Duodenal mucosa (tissue), 2 donors: ENCODE data around the gene NXPH2.

ENCODE experiments used
- H3K27ac ChIP-seq: one replicate; pipeline ENCODE4 v1.7.0; 2013; ENCODE audit warnings: low read depth, low read length
- H3K27me3 ChIP-seq, 2 donors: one replicate each; pipeline ENCODE4 v1.7.0; 2013; ENCODE audit warnings: low read length in 2 of 2, control low read depth in 1 of 2; ENCODE audit not compliant: insufficient read depth in 2 of 2, control insufficient read depth in 1 of 2
- H3K36me3 ChIP-seq, 2 donors: one replicate each; pipeline ENCODE4 v1.7.0; 2013; ENCODE audit warnings: low read length in 2 of 2, control low read depth in 1 of 2; ENCODE audit not compliant: insufficient read depth in 2 of 2, control insufficient read depth in 1 of 2
- H3K4me1 ChIP-seq, 2 donors: one replicate each; pipeline ENCODE4 v1.7.0; 2013; ENCODE audit warnings: low read length in 2 of 2, control low read depth in 1 of 2; ENCODE audit not compliant: insufficient read depth in 2 of 2, control insufficient read depth in 1 of 2
- H3K4me3 ChIP-seq, 2 donors: one replicate each; pipeline ENCODE4 v1.7.0; 2013; ENCODE audit warnings: low read length in 2 of 2, low read depth in 1 of 2
- H3K9ac ChIP-seq, 2 donors: one replicate each; pipeline ENCODE4 v1.7.0; 2013; ENCODE audit warnings: low read length in 2 of 2, low read depth in 1 of 2
- H3K9me3 ChIP-seq, 2 donors: one replicate each; pipeline ENCODE4 v1.7.0; 2013; ENCODE audit warnings: low read length in 2 of 2, control low read depth in 1 of 2; ENCODE audit not compliant: control insufficient read depth in 1 of 2

The NXPH2 gene

DNA sequence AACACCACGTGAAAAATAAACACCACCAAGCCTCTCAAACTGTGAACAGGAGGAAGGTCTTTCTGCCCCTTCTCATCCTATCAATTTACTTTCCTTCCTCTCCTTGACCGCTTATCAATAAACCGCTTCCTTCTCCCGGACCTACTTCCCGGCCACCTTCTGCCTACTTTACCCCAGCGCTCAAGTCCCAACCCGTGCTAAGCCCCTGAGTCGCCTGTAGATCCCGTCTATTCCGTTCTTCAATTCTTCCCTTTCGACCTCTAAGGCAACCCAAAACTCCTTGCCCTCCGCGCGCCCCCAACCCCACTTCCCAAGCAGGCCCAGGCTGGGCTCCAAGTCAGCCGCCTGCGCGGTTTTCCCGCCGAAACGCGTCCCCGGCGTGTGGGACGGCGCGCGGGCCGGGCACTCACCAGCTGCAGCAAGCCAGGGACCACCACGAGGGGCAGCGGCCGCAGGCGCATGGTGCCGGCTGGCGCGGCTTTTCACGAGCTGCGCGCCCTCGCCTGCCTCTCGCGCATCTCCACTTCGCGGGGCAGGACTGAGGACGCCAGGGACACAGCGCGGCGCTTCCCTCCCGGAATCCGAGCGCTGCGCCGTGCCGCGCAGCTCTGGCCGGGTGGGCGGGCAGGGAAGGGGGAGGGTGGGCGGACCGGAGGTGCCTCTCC is at the start of gene NXPH2:
Gene NXPH2 (minus strand): TSS at position 610 of the 665 bp plus-strand sequence. CDS start 149 bp downstream, at position 461.
- Histone ChIP-seq H3K27me3 (peaks cover 24 to 35% of the 10 kb centered on the region in 2 donors), H3K9me3 (no peaks in the 10 kb centered on the region)

GRCh38 chr2:138829326-138829919 is 49.2 kb upstream of the NXPH2 start:
- no peaks in the 10 kb centered on the region for H3K27me3 ChIP-seq
- H3K9me3 ChIP-seq = no peaks in the 10 kb centered on the region
- no peak overlapping the region for H3K4me3 ChIP-seq
- H3K27ac ChIP-seq = no peak overlapping the region
- no peak overlapping the region for H3K9ac ChIP-seq
- no peaks in the 10 kb centered on the region for H3K36me3 ChIP-seq
- no peaks in the 10 kb centered on the region for H3K4me1 ChIP-seq

More for the DNA sequence above, at the start of gene NXPH2:
- no peak within 1 kb of the TSS for H3K9ac ChIP-seq
- H3K27ac ChIP-seq = no peak within 1 kb of the TSS
- no peaks in the 10 kb centered on the region for H3K4me1 ChIP-seq
- no peaks in the 10 kb centered on the region for H3K36me3 ChIP-seq
- no peak within 1 kb of the TSS for H3K4me3 ChIP-seq

DNA sequence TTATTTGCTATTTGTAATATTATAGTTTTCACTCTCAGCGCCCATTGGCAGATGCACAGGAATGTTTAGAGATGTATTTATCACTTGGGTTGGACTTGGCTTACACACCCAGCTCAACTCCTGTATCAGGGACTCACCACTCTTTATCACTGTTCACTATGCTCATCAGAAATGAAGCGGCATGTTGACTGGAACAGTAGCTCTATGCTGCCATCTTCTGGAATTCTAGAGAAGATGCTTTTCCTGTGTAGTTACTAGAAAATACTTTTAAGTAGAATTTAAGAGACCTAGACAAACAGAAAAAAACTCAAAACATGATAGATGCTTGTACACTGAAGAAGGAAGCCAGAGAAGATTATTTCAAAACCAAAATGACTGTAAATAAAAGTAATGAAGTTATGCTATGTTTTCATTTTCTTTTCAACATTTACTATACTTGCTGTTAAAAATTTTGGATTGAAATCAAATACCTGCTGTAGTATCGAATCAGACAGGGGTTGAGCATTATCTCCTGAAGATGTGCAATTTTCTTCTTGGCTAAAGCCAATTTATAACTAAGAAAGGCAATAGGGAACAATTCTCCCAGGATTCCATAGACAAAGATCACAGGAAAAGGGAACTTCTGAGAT is 47.4 kb upstream of the NXPH2 start:
- Histone ChIP-seq H3K9me3 (no peaks in the 10 kb centered on the region), H3K4me3 (no peak overlapping the region), H3K27ac (no peak overlapping the region), H3K27me3 (no peaks in the 10 kb centered on the region), H3K4me1 (no peaks in the 10 kb centered on the region), H3K36me3 (no peaks in the 10 kb centered on the region), H3K9ac (no peak overlapping the region)

DNA sequence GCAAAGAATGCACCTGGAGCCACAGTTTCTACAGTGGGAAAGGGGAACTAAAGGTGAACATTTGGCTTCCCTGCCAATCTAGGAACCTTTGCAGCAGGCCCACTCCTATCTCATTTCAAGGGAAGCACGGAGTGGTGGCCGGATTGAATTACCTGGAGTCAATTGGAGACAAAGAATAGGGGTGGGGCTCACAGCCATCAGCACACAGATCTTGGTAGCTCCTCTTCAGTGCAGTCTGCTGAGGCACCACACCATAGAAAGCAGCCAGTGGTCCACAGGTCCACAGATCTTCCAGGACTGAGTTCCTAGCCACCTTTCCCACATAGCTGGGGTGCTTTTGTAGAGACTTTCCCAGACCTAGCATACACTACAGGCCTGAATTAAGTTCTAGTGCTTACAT is 43.5 kb upstream of the NXPH2 start:
- Histone ChIP-seq H3K4me3 (no peak overlapping the region), H3K27me3 (no peaks in the 10 kb centered on the region), H3K4me1 (no peaks in the 10 kb centered on the region), H3K9ac (no peak overlapping the region), H3K27ac (no peak overlapping the region), H3K9me3 (no peaks in the 10 kb centered on the region), H3K36me3 (no peaks in the 10 kb centered on the region)

- H3K4me3 ChIP-seq = no peak overlapping the region
- no peaks in the 10 kb centered on the region for H3K36me3 ChIP-seq
- no peak overlapping the region for H3K9ac ChIP-seq
- no peaks in the 10 kb centered on the region for H3K9me3 ChIP-seq
- no peak overlapping the region for H3K27ac ChIP-seq
- H3K4me1 ChIP-seq = no peaks in the 10 kb centered on the region
- no peaks in the 10 kb centered on the region for H3K27me3 ChIP-seq
Measured at GRCh38 chr2:138819964-138820363, 39.8 kb upstream of the NXPH2 start.

DNA sequence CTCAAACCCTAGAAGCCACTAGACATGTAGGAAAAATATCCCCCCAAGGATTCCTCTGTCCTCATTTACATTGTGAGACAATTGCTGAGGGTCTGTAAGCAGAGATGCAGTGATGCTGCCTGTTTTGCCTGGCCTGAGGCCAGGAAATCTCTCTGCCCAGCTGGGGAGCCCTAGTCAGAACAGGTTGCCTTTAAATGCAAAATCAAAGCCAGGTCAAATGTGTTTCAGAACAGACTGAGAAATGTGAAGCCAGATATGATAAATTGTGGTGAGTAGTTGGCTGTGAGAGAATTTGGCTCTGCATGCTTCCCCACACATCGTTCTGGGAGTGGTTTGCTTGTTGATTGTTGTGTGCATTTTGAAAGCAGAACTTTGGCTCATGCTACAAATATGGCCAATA is 38.4 kb upstream of the NXPH2 start:
- no peak overlapping the region for H3K9ac ChIP-seq
- no peak overlapping the region for H3K27ac ChIP-seq
- H3K27me3 ChIP-seq = no peaks in the 10 kb centered on the region
- no peaks in the 10 kb centered on the region for H3K36me3 ChIP-seq
- H3K4me3 ChIP-seq = no peak overlapping the region
- H3K4me1 ChIP-seq = no peaks in the 10 kb centered on the region
- H3K9me3 ChIP-seq = no peaks in the 10 kb centered on the region

- Histone ChIP-seq H3K27ac (no peak overlapping the region), H3K4me1 (no peaks in the 10 kb centered on the region), H3K9ac (no peak overlapping the region), H3K36me3 (no peaks in the 10 kb centered on the region), H3K27me3 (no peaks in the 10 kb centered on the region), H3K4me3 (no peak overlapping the region), H3K9me3 (no peaks in the 10 kb centered on the region)
Measured at GRCh38 chr2:138814123-138814898, 34.1 kb upstream of the NXPH2 start.

DNA sequence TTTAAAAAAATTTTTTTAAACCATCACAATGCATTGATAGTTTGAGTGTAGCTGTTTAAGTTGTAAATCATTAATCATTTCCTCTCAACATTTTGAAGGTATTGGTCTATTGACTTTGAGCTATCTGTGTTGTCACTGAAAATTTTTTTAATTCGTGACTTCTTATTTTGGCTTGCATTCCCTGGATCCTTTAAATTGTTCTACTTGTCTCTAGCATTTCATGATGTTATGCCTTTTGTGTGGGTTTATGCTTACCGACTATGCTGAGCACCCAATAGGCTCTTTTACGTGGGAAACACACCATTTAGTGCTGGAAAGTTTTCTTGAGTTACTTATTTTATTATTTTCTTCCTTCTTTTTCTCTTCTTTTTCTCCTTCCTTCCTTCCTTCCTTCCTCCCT is 31.2 kb upstream of the NXPH2 start:
- Histone ChIP-seq H3K36me3 (no peaks in the 10 kb centered on the region), H3K27me3 (no peaks in the 10 kb centered on the region), H3K4me1 (no peaks in the 10 kb centered on the region), H3K9ac (no peak overlapping the region), H3K4me3 (no peak overlapping the region), H3K27ac (no peak overlapping the region), H3K9me3 (no peaks in the 10 kb centered on the region)

DNA sequence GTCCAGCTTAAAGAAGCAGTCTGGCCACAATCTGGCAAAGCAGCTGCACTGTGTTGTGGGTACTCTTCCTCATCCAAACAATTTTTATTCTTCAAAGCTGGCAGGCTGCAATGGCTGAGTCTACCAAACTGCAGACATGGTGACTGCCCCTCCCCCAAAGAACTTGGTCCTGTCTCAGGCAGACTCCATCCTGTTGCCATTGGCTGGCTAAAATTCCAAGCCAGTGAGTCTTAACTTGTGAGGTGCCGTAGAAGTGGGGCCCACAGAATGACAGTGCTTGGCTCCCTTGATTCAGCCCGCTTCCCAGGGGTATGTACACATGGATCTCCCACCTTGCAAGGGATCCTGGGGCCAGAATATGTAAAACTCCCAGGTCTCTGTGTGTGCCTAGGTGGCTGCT is 14.5 kb upstream of the NXPH2 start:
- no peak overlapping the region for H3K9ac ChIP-seq
- no peaks in the 10 kb centered on the region for H3K9me3 ChIP-seq
- no peaks in the 10 kb centered on the region for H3K27me3 ChIP-seq
- no peaks in the 10 kb centered on the region for H3K4me1 ChIP-seq
- H3K4me3 ChIP-seq = no peak overlapping the region
- H3K27ac ChIP-seq = no peak overlapping the region
- H3K36me3 ChIP-seq = no peaks in the 10 kb centered on the region
